ENCODE data around the gene ZFPM1.
"Not testable (repeated sequence)": the region's sequence is repeated elsewhere in the genome, so short reads cannot be mapped to it uniquely, and the experiment has no call there.

ZFPM1 gene

DNA sequence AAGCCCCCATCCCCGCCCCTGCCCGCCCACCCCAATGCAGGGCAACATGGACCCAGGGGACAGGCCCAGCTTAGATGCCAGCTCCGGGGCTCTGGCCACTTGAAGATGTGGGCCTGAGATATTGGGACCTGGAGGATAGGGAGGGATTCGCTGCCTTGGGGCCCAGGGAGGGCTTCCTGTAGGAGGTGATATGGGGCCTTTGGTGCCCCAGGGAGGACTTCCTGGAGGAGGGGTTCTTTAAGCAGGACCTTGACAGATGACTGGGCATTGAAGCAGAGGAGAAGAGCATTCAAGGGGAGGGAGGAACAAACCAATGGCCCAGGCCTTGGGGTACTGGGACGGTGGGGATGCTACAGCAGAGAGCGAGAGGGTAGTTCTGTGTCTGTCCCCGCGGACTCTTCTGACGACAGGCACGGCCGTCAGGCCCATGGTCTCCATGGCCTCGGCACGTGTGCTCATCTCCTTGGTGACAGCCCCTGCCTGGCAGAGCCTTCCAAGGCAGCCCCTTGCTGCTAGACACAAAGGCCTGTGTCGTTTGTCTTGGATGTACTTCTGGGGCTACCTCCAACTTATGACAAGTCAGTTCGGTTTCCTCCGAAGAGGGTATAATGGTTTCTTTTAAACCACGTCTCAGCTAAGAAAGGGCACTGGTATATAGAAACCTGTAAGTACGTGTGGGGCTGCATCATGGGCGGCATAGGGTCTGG, 61.6 kb downstream of the ZFPM1 start:
- DNase-seq (ENCODE audit: low spot score), result no peak

DNA sequence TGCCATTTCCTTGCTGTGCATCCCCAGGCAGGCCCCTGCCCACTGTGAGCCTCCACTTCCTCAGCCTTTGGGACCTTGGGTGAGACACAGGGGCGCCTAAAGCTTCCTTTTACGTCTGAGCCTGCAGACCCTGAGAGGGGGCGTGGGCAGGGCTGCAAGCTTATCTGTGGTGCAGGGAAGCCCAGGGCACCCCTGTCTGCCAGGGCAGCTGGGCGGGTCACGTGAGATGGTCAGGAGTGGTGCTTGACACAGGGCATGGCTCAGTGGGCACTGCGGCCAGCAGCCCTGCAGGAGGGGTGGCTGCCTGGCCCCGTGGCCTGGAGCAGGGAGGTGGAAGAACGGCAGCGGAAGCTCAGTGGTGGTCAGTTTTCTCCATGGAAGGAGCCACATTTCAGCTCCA, 62.3 kb downstream of the ZFPM1 start:
- no peak for DNase-seq (ENCODE audit: low spot score)

DNA sequence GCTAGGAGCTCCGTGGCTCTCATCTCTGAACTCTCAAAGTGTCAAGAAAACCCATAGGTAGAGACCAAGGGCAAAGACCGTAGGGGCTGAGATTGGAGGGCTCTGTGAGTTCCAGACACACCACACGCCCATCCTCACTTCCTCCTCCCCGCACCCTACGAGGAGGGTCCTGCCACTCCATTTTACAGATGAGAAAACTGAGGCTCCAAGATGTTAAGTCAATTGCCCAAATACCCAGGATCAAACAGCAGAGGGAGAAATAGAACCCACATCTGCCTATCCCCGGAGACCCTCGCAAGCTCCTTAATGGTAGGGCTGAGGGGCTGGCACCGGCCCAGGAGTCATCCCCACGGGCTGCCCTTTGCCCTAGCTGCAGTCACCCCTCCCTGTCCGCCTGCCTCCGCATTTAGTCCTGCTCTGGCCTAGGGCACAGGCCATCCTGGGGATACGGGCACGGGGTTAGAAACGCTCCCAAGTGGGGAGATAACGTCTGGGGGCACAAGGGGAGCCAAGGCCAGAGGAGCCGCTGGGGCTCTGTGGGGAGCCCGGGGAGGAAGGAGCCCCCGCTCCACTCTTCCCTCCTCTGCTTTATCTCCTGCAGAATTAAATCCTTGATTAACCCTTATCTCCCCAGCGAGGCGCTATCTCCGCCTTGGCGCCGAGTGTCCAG, 63.0 kb downstream of the ZFPM1 start:
- no peak for DNase-seq (ENCODE audit: low spot score)

DNA sequence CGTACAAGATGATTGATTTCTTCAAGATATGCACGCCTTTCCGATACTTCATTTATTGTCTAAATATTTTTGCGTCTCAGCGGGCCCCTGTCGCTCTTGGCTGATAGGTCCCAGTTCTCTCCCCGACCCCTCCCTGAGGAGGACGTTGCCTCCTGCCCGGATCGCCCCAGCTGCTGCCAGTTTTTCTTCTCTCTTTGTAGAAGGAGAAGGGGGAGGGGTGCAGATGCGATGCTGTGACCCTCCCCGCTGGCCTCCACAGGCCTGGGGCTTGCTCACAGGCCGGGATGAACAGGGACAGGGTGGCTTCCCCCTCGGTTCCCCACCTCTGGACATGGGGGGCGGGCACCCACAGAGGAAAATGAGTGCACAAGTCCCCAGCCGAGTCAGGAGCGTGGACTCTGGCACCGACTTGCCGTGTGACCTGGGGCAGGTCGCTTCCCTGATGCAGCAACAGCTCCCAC, 63.6 kb downstream of the ZFPM1 start:
- no peak for DNase-seq (ENCODE audit: low spot score)

DNA sequence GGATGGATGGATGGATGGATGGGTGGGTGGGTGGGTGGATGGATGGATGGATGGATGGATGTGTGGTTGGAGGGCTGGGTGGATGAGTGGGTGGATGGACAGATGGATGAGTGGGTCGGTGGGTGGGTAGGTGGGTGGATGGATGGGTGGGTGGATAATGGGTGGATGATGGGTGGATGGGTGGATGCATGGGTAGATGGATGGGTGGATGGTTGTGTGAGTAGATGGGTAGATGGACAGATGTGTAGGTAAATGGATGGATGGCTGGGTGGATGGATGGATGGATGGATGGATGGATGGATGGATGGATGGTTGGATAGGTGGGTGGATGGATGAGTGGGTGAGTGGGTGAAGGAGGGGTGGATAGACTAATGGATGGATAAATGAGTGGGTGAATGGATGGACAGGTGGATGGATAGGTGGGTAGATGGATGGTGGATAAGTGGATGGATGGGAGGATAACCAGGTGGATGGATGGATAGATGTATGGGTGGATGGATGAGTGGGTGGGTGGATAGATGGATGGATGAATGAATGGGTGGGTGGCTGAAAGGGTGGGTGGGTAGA, 64.2 kb downstream of the ZFPM1 start:
- not testable (repeated sequence) for DNase-seq (ENCODE audit: low spot score)

DNA sequence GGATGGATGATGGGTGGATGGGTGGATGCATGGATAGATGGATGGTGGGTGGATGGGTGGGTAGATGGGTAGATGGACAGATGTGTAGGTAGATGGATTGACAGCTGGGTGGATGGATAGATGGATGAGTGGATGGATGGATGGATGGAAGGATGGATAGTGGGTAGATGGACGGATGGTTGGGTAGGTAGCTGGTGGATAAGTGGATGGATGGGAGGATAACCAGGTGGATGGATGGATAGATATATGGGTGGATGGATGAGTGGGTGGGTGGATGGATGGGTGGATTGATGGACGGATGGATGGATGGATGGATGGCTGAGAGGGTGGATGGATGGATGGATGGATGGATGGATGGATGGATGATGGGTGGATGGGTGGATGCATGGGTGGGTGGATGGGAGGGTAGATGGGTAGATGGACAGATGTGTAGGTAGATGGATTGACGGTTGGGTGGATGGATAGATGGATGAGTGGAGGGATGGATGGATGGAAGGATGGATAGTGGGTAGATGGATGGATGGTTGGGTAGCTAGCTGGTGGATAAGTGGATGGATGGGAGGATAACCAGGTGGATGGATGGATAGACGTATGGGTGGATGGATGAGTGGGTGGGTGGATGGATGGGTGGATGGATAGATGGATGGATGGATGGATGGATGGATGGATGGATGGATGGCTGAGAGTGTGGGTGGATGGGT, 65.5 kb downstream of the ZFPM1 start:
- not testable (repeated sequence) for DNase-seq (ENCODE audit: low spot score)

DNA sequence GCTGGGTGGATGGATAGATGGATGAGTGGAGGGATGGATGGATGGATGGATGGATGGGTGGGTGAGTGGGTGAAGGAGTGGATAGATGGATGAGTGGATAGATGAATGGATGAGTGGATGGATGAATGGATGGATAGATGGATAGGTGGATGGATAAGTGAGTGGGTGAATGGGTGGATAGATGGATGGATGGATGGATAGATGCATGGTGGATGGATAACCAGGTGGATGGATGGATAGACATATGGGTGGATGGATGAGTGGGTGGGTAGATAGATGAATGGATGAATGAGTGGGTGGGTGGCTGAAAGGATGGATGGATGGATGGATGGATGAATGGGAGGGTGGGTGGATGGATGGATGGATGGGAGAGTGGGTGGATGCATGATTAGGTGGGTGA, 66.2 kb downstream of the ZFPM1 start:
- DNase-seq (ENCODE audit: low spot score), result no peak

DNA sequence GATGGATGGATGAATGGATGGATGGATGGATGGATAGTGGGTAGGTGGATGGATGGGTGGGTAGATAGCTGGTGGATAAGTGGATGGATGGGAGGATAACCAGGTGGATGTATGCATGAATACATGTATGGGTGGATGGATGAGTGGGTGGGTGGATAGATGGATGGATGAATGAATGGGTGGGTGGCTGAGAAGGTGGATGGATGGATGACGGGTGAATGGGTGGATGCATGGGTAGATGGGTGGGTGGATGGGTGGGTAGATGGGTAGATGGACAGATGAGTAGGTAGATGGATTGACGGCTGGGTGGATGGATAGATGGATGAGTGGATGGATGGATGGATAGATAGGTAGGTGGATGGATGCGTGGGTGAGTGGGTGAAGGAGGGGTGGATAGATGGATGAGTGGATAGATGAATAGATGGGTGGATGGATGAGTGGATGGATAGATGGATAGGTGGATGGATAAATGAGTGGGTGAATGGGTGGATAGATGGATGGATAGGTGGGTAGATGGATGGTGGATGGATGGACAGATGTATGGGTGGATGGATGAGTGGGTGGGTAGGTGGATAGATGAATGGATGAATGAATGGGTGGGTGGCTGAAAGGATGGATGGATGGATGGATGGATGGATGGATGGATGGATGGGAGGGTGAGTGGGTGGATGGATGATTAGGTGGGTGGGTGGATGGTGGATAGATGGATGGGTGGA, 67.0 kb downstream of the ZFPM1 start:
- DNase-seq (ENCODE audit: low spot score), result no peak

DNA sequence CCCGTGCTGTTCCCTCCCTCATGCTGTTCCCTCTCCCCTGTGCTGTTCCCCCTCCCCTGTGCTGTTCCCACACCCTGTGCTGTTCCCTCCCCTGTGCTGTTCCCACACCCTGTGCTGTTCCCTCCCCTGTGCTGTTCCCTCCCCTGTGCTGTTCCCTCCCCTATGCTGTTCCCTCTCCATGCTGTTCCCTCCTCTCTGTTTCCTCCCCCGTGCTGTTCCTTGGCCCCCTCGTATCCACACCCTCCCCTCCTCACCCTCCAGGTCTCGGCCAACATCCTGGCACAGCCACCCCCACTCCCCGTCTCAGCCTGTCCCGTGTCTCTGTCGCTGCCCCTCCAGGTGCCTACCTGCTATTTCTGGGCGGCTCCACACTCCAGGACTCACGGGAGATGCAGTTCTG, 68.6 kb downstream of the ZFPM1 start:
- DNase-seq (ENCODE audit: low spot score), result no peak

DNA sequence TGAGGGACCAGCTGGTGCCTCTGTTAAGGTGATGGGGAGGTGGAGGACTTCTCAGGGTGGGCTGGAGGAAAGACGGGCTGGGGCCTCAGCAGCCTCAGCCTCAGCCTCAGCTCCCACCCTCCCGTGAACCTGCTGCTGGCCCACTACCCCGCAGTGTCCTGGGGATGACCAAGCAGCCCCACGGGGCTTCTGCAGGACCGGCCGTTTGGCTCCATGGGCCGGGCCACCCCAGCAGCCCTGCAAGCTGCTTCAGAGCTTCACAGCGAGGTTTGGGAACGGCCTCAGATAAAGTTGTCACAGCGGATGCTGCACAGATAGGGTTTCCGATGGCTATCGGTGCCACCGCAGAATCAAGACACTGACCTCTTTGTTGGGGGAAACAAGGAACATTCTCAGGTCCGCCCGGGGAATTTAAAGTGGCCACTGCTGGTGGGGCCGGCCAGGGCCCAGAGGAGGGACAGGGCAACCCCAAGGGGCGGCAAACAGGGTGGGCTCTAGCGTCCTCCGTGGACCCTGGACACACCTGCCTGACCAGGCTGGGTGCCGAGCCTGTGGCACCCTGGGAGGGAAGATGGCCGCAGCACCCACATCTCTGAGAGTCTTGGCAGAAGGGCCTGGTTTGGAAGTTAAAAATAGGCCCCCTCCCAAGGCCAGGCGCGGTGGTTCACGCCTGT, 69.3 kb downstream of the ZFPM1 start:
- no peak for DNase-seq (ENCODE audit: low spot score)

DNA sequence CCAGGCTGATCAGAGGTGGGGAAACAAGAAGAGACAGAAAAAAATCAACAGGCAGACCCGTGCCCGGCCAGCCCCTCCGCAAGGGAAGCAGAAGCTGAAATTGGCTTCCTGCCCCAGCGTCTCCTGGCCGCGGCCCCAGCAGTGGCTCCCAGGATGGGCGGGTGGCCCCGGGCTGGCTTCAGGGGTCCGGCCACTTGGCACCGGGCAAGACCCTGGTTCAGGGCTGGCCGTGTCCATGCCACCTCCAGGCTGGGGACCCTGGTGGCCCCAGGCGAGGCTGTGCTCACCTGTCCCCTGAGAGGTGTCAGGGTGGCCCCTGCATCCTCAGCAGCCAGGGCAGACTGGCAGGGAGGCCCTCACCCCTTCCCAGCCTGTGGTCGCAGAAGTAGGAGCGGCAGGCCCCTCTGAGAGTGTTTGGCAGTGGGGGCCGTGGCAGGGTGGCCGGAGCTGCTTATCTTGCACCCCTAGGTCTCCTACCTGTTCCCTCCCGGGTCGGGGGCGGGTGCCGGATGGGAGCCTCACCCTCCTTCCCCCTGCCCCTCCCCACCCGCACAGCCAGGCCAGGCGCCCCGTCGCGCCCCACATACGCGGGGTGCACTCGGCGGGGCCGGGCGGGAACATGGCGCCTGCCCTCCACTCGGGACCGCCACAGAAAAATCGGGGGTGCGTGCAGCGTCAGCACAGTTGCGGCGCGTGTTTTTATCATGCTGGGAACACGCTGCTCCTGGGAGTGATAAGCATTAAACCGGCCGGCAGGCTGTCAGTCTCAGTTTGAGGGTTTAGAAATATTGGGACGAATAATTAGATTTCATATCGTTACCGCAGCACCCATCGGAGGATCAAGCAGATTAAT, 70.5 kb downstream of the ZFPM1 start:
- DNase-seq (ENCODE audit: low spot score), result no peak

DNA sequence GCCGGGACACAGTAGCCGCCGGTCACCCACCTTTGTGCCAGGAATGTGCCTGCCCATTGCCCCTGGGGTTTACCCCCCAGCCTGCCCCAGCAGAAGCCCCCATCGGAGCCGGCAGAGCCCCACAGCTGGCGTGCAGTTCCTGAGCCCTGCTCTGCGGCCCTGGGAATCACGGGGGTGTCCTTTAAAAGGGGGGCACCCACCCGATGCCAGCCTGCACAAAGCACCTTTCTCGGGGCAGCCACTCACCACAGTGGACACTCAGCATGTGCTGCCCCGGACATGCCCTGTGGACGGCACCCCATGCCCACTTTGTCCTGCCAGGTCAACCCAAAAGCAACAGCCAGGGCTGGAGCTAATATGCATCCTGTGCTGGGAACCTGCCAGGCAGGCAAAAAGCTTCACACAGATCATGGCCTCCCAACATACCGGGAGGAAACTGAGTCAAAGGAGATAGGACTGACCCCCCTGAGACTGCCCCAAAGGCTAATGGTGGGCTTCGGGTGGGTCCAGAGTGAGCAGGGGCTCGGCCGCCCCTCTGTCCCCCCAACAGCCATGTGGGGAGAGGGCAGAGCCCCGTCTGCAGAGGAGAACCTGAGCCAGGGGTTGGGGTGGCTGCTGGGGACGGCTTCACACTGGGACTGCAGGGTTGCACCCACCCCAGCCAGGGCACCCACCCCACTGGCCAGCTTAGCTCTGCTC, 71.3 kb downstream of the ZFPM1 start:
- no peak for DNase-seq (ENCODE audit: low spot score)

DNA sequence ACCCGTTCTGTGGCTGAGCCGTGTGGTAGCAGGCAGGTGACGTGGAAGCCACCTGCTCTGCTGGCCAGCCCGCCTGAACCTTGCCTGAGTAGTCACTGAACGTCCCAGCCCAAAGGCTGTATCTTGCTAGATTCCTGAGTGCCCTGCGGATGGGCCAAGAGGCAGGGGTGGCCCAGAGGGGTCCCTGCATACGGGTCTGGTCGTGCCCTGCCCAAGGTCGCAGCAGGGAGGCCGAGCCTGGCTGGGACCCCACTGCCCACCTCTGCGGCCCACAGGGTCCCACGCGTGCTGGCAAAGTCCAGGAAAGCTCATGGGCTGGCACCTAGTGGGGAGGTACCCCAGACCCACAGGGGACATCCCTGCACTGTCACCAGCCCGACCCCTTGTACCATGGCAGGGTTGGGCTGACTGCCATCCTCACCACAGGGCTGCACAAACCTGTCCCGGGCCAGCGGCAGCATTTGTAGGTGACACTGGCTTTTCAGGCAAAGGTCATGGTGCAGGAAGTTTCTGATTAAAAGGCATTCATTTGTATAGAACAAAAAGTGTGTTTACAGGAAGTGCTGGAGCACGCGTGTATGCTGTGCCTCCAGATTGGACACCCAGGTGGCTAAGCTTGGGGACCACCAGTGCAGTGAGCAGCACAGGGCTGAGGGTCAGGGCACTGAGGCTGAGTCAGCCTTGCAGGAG, 72.0 kb downstream of the ZFPM1 start:
- DNase-seq (ENCODE audit: low spot score), result no peak

DNA sequence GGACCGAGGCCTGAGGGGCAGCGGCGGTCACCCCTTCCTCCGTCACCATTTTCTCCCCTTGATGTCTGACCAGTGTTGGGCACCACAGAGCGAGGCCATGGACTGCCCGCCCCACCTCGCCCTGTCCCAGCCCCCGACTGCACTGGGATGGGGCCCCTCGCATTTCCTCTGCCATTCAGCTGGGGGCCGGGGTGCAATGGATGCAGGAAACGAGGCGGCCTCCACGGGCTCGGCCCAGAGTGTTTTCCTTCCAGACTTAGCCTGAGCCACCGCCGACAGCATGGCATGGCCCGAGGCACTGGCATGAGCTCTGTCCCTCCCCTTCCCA, 72.5 kb downstream of the ZFPM1 start:
- no peak for DNase-seq (ENCODE audit: low spot score)

DNA sequence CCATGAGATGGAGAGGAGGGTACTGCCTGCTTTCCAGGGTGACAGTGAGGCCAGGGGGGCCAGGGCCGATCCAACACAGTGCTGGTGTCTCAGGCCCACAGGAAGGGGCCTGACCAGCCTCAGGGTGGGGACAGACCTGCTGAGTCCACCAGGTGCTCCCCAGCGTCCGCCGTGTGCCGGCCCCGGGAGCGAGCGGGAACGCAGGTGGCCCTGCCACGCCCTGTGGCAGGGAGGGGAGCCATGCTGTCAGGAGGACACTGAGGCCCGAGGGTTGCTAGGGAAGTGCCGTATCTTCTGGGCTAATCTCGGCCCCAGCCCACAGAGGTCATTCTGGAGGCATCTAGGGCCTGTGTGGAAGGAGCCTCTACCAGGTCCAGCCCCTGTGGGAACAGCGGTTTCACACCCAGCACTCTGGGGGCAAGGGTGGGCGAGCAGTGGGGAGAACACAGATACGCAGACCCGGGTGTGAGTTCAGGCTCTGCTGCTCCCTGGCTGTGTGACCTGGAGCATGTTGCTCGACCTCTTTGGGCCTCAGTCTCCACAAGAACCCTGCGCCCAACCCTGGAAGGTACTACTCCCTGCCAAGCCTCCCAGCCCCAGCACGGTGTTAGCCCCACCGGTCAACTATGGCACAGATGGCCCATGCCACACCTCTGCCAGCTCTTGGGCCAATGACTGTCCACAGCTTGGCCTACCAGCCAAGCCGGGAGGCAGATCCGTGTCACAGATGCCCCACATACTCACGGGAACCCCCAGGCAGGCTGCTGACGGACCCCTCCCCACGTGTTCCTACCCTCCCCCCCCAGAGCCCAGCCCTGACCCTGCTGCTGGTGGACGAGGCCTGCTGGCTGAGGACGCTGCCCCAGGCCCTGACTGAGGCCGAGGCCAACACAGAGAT, 73.2 kb downstream of the ZFPM1 start:
- no peak for DNase-seq (ENCODE audit: low spot score)

DNA sequence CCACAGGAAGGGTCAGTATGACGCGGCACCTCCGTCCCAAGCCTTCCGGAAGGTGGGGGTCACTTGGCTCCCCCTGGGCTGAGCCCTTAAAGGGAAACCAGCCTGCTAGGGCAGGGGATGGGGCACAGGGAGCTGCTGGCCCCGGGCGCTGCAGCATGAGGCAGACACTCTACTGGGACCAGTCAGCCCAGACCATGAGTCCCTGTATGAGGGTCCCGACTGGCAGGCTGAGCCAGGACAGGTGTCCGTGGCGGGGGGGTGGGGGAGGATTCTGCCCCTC, 73.8 kb downstream of the ZFPM1 start:
- no peak for DNase-seq (ENCODE audit: low spot score)

DNA sequence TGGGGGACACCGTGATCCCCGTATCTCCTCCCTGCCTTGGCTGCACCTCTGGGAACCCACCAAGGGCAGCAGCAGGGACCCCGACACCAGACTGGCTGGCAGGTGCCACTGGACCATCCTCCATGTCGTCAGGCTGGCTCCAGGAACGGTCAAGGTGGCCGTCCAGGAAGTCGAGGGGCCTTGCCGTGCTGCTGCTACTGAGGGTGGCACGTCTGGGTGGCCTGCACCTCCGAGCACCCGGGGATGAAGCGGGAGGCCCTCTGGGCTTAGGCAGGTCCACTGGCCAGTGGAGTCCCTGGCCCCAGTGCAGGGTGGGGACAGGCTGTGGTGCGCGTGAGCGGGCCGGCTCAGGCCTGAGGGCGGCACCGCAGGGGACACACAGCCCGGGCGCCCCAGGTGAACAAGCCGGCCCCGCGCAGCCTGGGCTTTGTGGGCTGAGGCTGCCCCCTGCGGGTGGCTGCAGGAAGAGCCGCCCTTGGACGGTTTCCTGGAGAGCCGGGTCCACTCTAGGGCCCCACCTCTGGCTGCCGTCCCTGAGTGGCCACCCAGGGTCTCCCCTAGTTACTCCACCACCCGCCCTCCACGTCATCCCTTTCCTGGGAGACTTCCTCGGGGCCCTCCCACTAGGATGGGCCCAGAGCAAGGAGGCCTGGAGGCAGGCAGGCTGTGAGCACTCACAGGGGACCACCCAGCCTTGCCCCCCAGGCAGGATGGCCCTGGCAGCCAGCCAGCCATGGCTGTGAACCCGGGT, 74.3 kb downstream of the ZFPM1 start:
- DNase-seq (ENCODE audit: low spot score), result peak; percentile 68
